CD14-positive monocyte (primary cell): ENCODE results near the gene ALDH4A1. TPM values are rescaled to one million over a fixed set of nuclear protein-coding genes. Genes with fewer than 3 reads are reported as not detected.

Experiments used
- DNase-seq, 3 donors: peaks; one replicate each; pipeline ENCODE4 v3.0.0-alpha.2; 2011 to 2022
- H2AFZ ChIP-seq: 2 replicates; pipeline ENCODE4 v1.6.0; 2012; ENCODE audit warnings: mild to moderate bottlenecking, low read depth, low read length, inconsistent platforms; ENCODE audit not compliant: insufficient read depth, poor library complexity, severe bottlenecking
- H3K27ac ChIP-seq, 2 donors: 1 replicate in 1 of 2; 2 replicates in 1 of 2; pipeline ENCODE4 v1.5.1; 2012 to 2013; ENCODE audit warnings: low read length in 2 of 2, control low read depth in 1 of 2, inconsistent platforms in 1 of 2, low read depth in 1 of 2, mild to moderate bottlenecking in 1 of 2
- H3K27me3 ChIP-seq, 2 donors: one replicate each; pipeline versions ENCODE4 v1.6.0 to v1.6.1; 2011 to 2013; ENCODE audit warnings: low read length in 2 of 2; ENCODE audit not compliant: control insufficient read depth in 2 of 2, insufficient read depth in 2 of 2
- H3K36me3 ChIP-seq, 2 donors: replicated peaks in 1 of 2; 1 replicate in 1 of 2; 2 replicates in 1 of 2; pipeline versions ENCODE4 v1.5.1 to v1.6.1; 2012 to 2013; ENCODE audit warnings: low read length in 2 of 2, control low read depth in 1 of 2, inconsistent platforms in 1 of 2, mild to moderate bottlenecking in 1 of 2; ENCODE audit not compliant: insufficient read depth in 2 of 2, control insufficient read depth in 1 of 2
- H3K4me1 ChIP-seq, 2 donors: 1 replicate in 1 of 2; 2 replicates in 1 of 2; pipeline versions ENCODE4 v1.5.1 to v1.6.1; 2012 to 2013; ENCODE audit warnings: low read length in 2 of 2, control low read depth in 1 of 2, inconsistent platforms in 1 of 2, mild to moderate bottlenecking in 1 of 2, moderate library complexity in 1 of 2; ENCODE audit not compliant: insufficient read depth in 2 of 2, control insufficient read depth in 1 of 2
- H3K4me2 ChIP-seq: replicated peaks from 2 replicates; pipeline ENCODE3; 2012; ENCODE audit warnings: low read length, moderate library complexity, mild to moderate bottlenecking; ENCODE audit not compliant: poor library complexity, severe bottlenecking; ENCODE audit errors: extremely low read depth
- H3K4me3 ChIP-seq, 3 experiments: fragments of 200-600 bp in 1 of 3; sonication (generic) in 1 of 3; replicated peaks in 1 of 3; 1 replicate in 2 of 3; 2 replicates in 1 of 3; pipeline ENCODE4 v1.5.1; 2011 to 2013; ENCODE audit warnings: low read length in 3 of 3, mild to moderate bottlenecking in 3 of 3, control low read depth in 2 of 3, low read depth in 2 of 3, inconsistent platforms in 1 of 3, moderate library complexity in 1 of 3
- H3K79me2 ChIP-seq: 2 replicates; pipeline ENCODE4 v1.6.0; 2012; ENCODE audit warnings: mild to moderate bottlenecking, control low read depth, inconsistent platforms, low read length, moderate library complexity; ENCODE audit not compliant: insufficient read depth
- H3K9ac ChIP-seq: 2 replicates; pipeline ENCODE4 v1.6.0; 2017; ENCODE audit warnings: low read length, mild to moderate bottlenecking; ENCODE audit not compliant: insufficient read depth, poor library complexity, severe bottlenecking
- H3K9me3 ChIP-seq, 2 donors: replicated peaks in 1 of 2; 1 replicate in 1 of 2; 2 replicates in 1 of 2; pipeline versions ENCODE4 v1.5.1 to v1.6.1; 2012 to 2013; ENCODE audit warnings: low read length in 2 of 2, control low read depth in 1 of 2; ENCODE audit not compliant: control insufficient read depth in 1 of 2, insufficient read depth in 1 of 2
- H4K20me1 ChIP-seq: 2 replicates; pipeline ENCODE4 v1.6.0; 2012; ENCODE audit warnings: mild to moderate bottlenecking, low read length, control low read depth, moderate library complexity; ENCODE audit not compliant: insufficient read depth
- H3K27ac Mint-ChIP-seq, 7 donors: one replicate each; pipeline ENCODE4 v1.8.0; 2020; ENCODE audit warnings: mild to moderate bottlenecking in 7 of 7, mixed read lengths in 7 of 7, moderate library complexity in 6 of 7, inconsistent platforms in 2 of 7
- H3K27me3 Mint-ChIP-seq, 3 donors: one replicate each; pipeline ENCODE4 v1.8.0; 2021 to 2022; ENCODE audit warnings: low read depth in 3 of 3, mild to moderate bottlenecking in 3 of 3, mixed read lengths in 3 of 3, moderate library complexity in 3 of 3, inconsistent platforms in 1 of 3
- H3K36me3 Mint-ChIP-seq, 2 donors: one replicate each; pipeline ENCODE4 v1.8.0; 2020; ENCODE audit warnings: mixed read lengths in 2 of 2, inconsistent platforms in 1 of 2, mild to moderate bottlenecking in 1 of 2
- H3K4me1 Mint-ChIP-seq: one replicate; pipeline ENCODE4 v1.8.0; 2020; ENCODE audit warnings: mild to moderate bottlenecking, mixed read lengths
- H3K4me3 Mint-ChIP-seq, 2 donors: one replicate each; pipeline ENCODE4 v1.8.0; 2020; ENCODE audit warnings: mild to moderate bottlenecking in 2 of 2, mixed read lengths in 2 of 2, moderate library complexity in 1 of 2
- H3K9me3 Mint-ChIP-seq, 7 donors: one replicate each; pipeline ENCODE4 v1.8.0; 2020 to 2022; ENCODE audit warnings: mixed read lengths in 7 of 7, mild to moderate bottlenecking in 6 of 7, moderate library complexity in 6 of 7, inconsistent platforms in 2 of 7
- WGBS: methylation state at CpG from one replicate; pipeline ENCODE4 v1.1.5; 2013; ENCODE audit warnings: missing lambda C conversion rate; ENCODE audit not compliant: insufficient coverage; 5-methylcytosine and 5-hydroxymethylcytosine counted together
- intact Hi-C, 2 donors: fragments of 100-400 bp; cut with micrococcal nuclease; formaldehyde crosslinking; loops; one replicate each; pipeline versions ENCODE4 v1.15.0 to v1.15.1; 2023
- polyA plus RNA-seq, 3 donors: library from polyadenylated mRNA; depleted of rRNA in 1 of 3; unstranded in 2 of 3; stranded (reverse) in 1 of 3; fragments of 300-500 nt in 2 of 3; fragments of >200 nt in 1 of 3; fragmentation: Illumina TruSeq in 2 of 3; gene quantifications; 1 replicate in 2 of 3; 2 replicates in 1 of 3; pipeline ENCODE4 v1.2.3, GENCODE V29; 2012 to 2021
- TF ChIP-seq, protein P1 (sequence below): fragments of 200-600 bp; IDR thresholded peaks from one replicate; pipeline ENCODE4 v1.8.0; 2022; ENCODE audit warnings: antibody characterized with exemption, mild to moderate bottlenecking

The ALDH4A1 gene
- polyA plus RNA-seq, 3 donors = 4.8 to 7.8 (median 6.1) TPM

DNA sequence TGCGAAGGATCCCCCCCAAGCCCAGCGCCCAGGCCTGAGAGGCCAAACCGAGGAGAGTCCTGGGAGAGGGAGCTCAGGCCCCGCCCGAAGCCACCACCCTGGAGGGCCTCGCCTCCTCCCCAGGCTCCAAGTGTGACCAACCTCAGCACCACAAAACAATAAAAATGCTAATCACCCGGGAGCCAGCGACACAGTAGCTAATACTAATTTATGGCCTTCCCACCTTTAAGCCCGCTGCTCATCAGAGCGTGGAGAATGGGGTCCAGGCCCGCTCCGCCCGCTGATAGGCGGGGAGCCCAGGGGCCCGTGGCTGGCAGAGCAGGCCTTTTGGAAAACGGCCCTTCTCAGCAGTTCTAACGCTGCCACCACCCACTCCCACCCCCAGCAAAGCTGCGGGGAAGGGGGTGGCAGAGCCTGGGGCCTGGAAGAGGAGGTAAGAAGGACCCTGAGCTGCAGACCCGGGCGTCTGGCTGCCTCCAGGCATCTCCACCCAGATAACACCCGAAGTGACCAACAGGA, 22.5 kb downstream of the ALDH4A1 start:
- whole genome bisulfite sequencing = 87% methylated on average over 9 of the region's 21 CpGs
- H3K4me3 ChIP-seq = no peak overlapping the region
- no peaks in the 10 kb centered on the region for H3K27me3 ChIP-seq
- H3K9ac ChIP-seq = no peak overlapping the region
- intact Hi-C loops = no loop called here
- H2AFZ ChIP-seq = no peak overlapping the region
- no peaks in the 10 kb centered on the region for H3K4me1 Mint-ChIP-seq
- H3K36me3 Mint-ChIP-seq = peaks cover 39 to 61% of the 10 kb centered on the region in 2 donors
- H3K27ac ChIP-seq = no peak overlapping the region
- H3K9me3 Mint-ChIP-seq = no peaks in the 10 kb centered on the region
- H3K9me3 ChIP-seq = no peaks in the 10 kb centered on the region
- no peaks in the 10 kb centered on the region for H3K27me3 Mint-ChIP-seq
- H3K4me1 ChIP-seq = no peaks in the 10 kb centered on the region
- H3K4me2 ChIP-seq = no peak overlapping the region
- no peaks in the 10 kb centered on the region for H4K20me1 ChIP-seq
- no peak for DNase-seq
- peaks cover 30 to 43% of the 10 kb centered on the region in 2 donors for H3K36me3 ChIP-seq
- TF ChIP-seq, protein P1, sequence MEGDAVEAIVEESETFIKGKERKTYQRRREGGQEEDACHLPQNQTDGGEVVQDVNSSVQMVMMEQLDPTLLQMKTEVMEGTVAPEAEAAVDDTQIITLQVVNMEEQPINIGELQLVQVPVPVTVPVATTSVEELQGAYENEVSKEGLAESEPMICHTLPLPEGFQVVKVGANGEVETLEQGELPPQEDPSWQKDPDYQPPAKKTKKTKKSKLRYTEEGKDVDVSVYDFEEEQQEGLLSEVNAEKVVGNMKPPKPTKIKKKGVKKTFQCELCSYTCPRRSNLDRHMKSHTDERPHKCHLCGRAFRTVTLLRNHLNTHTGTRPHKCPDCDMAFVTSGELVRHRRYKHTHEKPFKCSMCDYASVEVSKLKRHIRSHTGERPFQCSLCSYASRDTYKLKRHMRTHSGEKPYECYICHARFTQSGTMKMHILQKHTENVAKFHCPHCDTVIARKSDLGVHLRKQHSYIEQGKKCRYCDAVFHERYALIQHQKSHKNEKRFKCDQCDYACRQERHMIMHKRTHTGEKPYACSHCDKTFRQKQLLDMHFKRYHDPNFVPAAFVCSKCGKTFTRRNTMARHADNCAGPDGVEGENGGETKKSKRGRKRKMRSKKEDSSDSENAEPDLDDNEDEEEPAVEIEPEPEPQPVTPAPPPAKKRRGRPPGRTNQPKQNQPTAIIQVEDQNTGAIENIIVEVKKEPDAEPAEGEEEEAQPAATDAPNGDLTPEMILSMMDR = no peak
- H3K27ac Mint-ChIP-seq = no peak overlapping the region
- H3K79me2 ChIP-seq = no peaks in the 10 kb centered on the region
- H3K4me3 Mint-ChIP-seq = no peak overlapping the region

DNA sequence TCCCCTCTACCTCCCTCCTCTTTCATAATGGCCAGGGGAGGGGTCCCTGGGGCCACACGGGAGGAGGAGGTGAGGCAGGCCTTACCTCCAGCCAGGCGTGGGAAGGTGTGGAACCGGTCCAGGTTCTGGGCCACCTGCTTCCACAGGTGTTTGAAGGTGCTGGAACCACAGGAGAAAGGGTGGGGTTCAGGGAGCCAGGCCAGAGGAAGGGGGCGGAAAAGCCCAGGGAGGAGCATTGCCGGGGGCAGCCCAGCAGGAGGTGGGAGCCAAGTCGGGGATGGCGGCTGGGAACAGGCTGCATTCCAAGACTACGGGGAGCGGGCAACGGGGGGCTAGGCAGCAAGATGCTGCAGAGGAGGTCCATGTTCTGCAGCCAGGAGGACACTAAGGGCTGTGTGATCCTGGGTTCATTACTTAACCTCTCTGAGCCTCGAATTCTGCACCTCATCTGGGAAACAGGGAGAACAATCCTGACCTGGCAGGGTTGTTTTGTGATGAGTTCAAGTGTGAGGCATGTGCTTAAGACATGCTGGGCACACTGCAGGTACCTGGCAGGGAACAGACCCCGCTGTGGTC, 23.1 kb downstream of the ALDH4A1 start:
- DNase-seq = no peak
- intact Hi-C loops = no loop called here
- Mint-ChIP-seq H3K27ac (no peak overlapping the region), H3K36me3 (peaks cover 38 to 60% of the 10 kb centered on the region in 2 donors), H3K4me3 (no peak overlapping the region), H3K4me1 (no peaks in the 10 kb centered on the region), H3K9me3 (no peaks in the 10 kb centered on the region), H3K27me3 (no peaks in the 10 kb centered on the region)
- Histone ChIP-seq H3K4me1 (no peaks in the 10 kb centered on the region), H3K27ac (no peak overlapping the region), H3K9ac (no peak overlapping the region), H4K20me1 (no peaks in the 10 kb centered on the region), H3K4me3 (no peak overlapping the region), H3K79me2 (no peaks in the 10 kb centered on the region), H3K9me3 (no peaks in the 10 kb centered on the region), H3K4me2 (no peak overlapping the region), H2AFZ (no peak overlapping the region), H3K27me3 (no peaks in the 10 kb centered on the region), H3K36me3 (peaks cover 30 to 43% of the 10 kb centered on the region in 2 donors)
- 98% methylated on average over 11 of the region's 12 CpGs for WGBS
- TF ChIP-seq, protein P1 = no peak
